ENCODE results near the gene MAP3K10. TPM values are rescaled to one million over a fixed set of nuclear protein-coding genes. Genes with fewer than 3 reads are reported as not detected.

Gene MAP3K10
- polyA plus RNA-seq, 1 donor from 2014 or later: 18.3 TPM

DNA sequence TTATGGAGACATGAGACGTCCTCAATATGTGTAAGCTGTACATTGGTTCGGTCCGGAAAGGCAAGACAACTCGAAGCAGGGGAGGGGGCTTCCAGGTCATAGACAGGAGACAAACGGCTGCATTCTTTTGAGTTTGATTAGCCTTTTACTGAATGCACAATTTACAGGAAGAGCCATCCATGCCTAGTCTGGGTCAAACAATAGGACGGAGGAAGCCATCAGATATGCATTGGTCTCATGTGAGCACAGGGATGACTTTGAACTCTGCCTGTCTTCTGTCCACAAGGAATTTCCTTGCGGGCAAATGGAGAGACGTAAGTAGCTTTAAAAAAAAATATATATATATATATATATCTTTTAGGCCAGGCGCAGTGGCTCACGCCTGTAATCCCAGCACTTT is 37.1 kb downstream of the MAP3K10 start:
- no peak for TF ChIP-seq POLR2AphosphoS5 (IDR thresholded peaks at IDR 0.05)
- TF ChIP-seq, protein P1, sequence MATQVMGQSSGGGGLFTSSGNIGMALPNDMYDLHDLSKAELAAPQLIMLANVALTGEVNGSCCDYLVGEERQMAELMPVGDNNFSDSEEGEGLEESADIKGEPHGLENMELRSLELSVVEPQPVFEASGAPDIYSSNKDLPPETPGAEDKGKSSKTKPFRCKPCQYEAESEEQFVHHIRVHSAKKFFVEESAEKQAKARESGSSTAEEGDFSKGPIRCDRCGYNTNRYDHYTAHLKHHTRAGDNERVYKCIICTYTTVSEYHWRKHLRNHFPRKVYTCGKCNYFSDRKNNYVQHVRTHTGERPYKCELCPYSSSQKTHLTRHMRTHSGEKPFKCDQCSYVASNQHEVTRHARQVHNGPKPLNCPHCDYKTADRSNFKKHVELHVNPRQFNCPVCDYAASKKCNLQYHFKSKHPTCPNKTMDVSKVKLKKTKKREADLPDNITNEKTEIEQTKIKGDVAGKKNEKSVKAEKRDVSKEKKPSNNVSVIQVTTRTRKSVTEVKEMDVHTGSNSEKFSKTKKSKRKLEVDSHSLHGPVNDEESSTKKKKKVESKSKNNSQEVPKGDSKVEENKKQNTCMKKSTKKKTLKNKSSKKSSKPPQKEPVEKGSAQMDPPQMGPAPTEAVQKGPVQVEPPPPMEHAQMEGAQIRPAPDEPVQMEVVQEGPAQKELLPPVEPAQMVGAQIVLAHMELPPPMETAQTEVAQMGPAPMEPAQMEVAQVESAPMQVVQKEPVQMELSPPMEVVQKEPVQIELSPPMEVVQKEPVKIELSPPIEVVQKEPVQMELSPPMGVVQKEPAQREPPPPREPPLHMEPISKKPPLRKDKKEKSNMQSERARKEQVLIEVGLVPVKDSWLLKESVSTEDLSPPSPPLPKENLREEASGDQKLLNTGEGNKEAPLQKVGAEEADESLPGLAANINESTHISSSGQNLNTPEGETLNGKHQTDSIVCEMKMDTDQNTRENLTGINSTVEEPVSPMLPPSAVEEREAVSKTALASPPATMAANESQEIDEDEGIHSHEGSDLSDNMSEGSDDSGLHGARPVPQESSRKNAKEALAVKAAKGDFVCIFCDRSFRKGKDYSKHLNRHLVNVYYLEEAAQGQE (IDR thresholded peaks at IDR 0.05; ENCODE audit: borderline replicate concordance): no peak
- TF ChIP-seq RAD21 (conservative IDR thresholded peaks at IDR 0.05): no peak
- no peak for TF ChIP-seq EP300 (conservative IDR thresholded peaks at IDR 0.05; ENCODE audit: poor library complexity, severe bottlenecking)
- no peak for TF ChIP-seq SMC3 (conservative IDR thresholded peaks at IDR 0.05; ENCODE audit: poor library complexity)
- no peak for TF ChIP-seq TAF1 (IDR thresholded peaks at IDR 0.05; ENCODE audit: low read depth)
- TF ChIP-seq, protein P2, sequence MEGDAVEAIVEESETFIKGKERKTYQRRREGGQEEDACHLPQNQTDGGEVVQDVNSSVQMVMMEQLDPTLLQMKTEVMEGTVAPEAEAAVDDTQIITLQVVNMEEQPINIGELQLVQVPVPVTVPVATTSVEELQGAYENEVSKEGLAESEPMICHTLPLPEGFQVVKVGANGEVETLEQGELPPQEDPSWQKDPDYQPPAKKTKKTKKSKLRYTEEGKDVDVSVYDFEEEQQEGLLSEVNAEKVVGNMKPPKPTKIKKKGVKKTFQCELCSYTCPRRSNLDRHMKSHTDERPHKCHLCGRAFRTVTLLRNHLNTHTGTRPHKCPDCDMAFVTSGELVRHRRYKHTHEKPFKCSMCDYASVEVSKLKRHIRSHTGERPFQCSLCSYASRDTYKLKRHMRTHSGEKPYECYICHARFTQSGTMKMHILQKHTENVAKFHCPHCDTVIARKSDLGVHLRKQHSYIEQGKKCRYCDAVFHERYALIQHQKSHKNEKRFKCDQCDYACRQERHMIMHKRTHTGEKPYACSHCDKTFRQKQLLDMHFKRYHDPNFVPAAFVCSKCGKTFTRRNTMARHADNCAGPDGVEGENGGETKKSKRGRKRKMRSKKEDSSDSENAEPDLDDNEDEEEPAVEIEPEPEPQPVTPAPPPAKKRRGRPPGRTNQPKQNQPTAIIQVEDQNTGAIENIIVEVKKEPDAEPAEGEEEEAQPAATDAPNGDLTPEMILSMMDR (IDR thresholded peaks at IDR 0.05; ENCODE audit: poor library complexity, severe bottlenecking): no peak
- TF ChIP-seq MXI1 (conservative IDR thresholded peaks at IDR 0.05; ENCODE audit: poor library complexity, severe bottlenecking): no peak
- no peak for TF ChIP-seq EZH2 (IDR thresholded peaks at IDR 0.05; ENCODE audit: borderline replicate concordance, insufficient read depth, low read length, poor library complexity, severe bottlenecking)
- Histone ChIP-seq H4K20me1 (ENCODE audit: insufficient read depth) (no peaks in the 10 kb centered on the region), H3K9me2 (ENCODE audit: insufficient read depth, low read length) (no peaks in the 10 kb centered on the region), H3F3A (ENCODE audit: insufficient read depth, low read length, poor library complexity, severe bottlenecking) (no peaks in the 10 kb centered on the region), H3K27ac (ENCODE audit: low read length) (no peak overlapping the region), H3K9me3 (ENCODE audit: low read length) (no peaks in the 10 kb centered on the region), H3K4me3 (ENCODE audit: low read length) (no peak overlapping the region), H3K27me3 (ENCODE audit: insufficient read depth, low read depth, low read length) (peaks cover 13% of the 10 kb centered on the region), H3K79me2 (replicated peaks; ENCODE audit: insufficient read depth, low read length) (no peaks in the 10 kb centered on the region), H3K9ac (ENCODE audit: low read length) (no peak overlapping the region), H2AFZ (ENCODE audit: low read depth, low read length) (no peak overlapping the region), H3K36me3 (ENCODE audit: insufficient read depth, low read length) (no peaks in the 10 kb centered on the region), H3K4me2 (ENCODE audit: low read length) (no peak overlapping the region)

DNA sequence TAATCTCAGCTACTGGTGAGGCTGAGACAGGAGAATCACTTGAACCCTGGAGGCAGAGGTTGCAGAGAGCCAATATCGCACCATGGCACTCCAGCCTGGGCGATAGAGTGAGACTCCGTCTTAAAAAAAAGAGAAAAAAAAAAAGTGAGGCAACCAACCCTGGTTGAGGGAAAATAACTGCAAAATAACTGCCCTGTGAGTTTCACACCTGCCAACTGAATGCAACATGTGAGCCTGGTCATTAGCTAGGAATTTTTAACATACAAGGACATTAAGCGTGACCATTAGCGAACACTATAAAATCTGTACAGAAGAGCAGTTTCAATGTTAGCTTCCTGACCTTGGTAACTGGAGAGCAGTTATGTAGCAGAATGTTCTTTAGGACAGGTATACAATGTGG is 37.6 kb downstream of the MAP3K10 start:
- Histone ChIP-seq H3K27me3 (ENCODE audit: insufficient read depth, low read depth, low read length) (peaks cover 13% of the 10 kb centered on the region), H3K4me2 (ENCODE audit: low read length) (no peak overlapping the region)

More for the DNA sequence above, 37.6 kb downstream of the MAP3K10 start:
- no peaks in the 10 kb centered on the region for H3K9me3 ChIP-seq (ENCODE audit: low read length)
- no peaks in the 10 kb centered on the region for H3F3A ChIP-seq (ENCODE audit: insufficient read depth, low read length, poor library complexity, severe bottlenecking)
- H3K9me2 ChIP-seq (ENCODE audit: insufficient read depth, low read length): no peaks in the 10 kb centered on the region
- H3K9ac ChIP-seq (ENCODE audit: low read length): no peak overlapping the region
- no peak overlapping the region for H3K4me3 ChIP-seq (ENCODE audit: low read length)
- H2AFZ ChIP-seq (ENCODE audit: low read depth, low read length): no peak overlapping the region
- H3K79me2 ChIP-seq (replicated peaks; ENCODE audit: insufficient read depth, low read length): no peaks in the 10 kb centered on the region
- no peak overlapping the region for H3K27ac ChIP-seq (ENCODE audit: low read length)
- no peaks in the 10 kb centered on the region for H3K36me3 ChIP-seq (ENCODE audit: insufficient read depth, low read length)
- no peaks in the 10 kb centered on the region for H4K20me1 ChIP-seq (ENCODE audit: insufficient read depth)
- TF ChIP-seq EZH2 (IDR thresholded peaks at IDR 0.05; ENCODE audit: borderline replicate concordance, insufficient read depth, low read length, poor library complexity, severe bottlenecking): no peak
- TF ChIP-seq, protein P1 (IDR thresholded peaks at IDR 0.05; ENCODE audit: borderline replicate concordance): no peak
- no peak for TF ChIP-seq POLR2AphosphoS5 (IDR thresholded peaks at IDR 0.05)
- no peak for TF ChIP-seq MXI1 (conservative IDR thresholded peaks at IDR 0.05; ENCODE audit: poor library complexity, severe bottlenecking)
- no peak for TF ChIP-seq SMC3 (conservative IDR thresholded peaks at IDR 0.05; ENCODE audit: poor library complexity)
- TF ChIP-seq RAD21 (conservative IDR thresholded peaks at IDR 0.05): no peak
- TF ChIP-seq, protein P2 (IDR thresholded peaks at IDR 0.05; ENCODE audit: poor library complexity, severe bottlenecking): no peak
- TF ChIP-seq EP300 (conservative IDR thresholded peaks at IDR 0.05; ENCODE audit: poor library complexity, severe bottlenecking): no peak
- TF ChIP-seq TAF1 (IDR thresholded peaks at IDR 0.05; ENCODE audit: low read depth): no peak

All from neural cell (in vitro differentiated cells).